K562 (cell line): ENCODE results near the gene PMEPA1. TPM values are rescaled to one million over a fixed set of nuclear protein-coding genes. Genes with fewer than 3 reads are reported as not detected.

Experiments
- ATAC-seq: fragments of 200-7000 bp; cut with Tn5 transposase; 3 replicates; pipeline ENCODE4 v1.9.1; 2020; ENCODE audit warnings: moderate library complexity
- BruUV-seq: library from RNA; stranded (reverse); fragments of 400-500 nt; replicated peaks from 2 replicates; lab custom pipeline; 2021; lab: Mats Ljungman, UMichigan
- CTCF ChIA-PET: fragments of 300-600 bp; formaldehyde crosslinking; extraction: SDS; loops from one replicate; lab custom pipeline; 2021; ENCODE audit warnings: low intra/inter-chr PET ratio; lab: Yijun Ruan, JAX
- POLR2A ChIA-PET: fragments of 300-600, 350-650 bp; sonication (Branson Sonifier 250); formaldehyde crosslinking; extraction: SDS; loops from one replicate; lab custom pipeline; 2021; ENCODE audit warnings: antibody characterized with exemption, inconsistent platforms; lab: Yijun Ruan, JAX
- DNase-seq, 4 experiments: peaks; one replicate each; pipeline versions ENCODE4 v3.0.0 to v3.0.0-alpha.2; 2011 to 2018; ENCODE audit warnings: low spot score in 3 of 4, mixed read lengths in 3 of 4; ENCODE audit errors: extremely low read depth in 1 of 4
- FAIRE-seq: peaks from 2 replicates; lab custom pipeline; 2011; peaks lifted over from hg19 to GRCh38; lab: Jason Lieb, UNC
- H2AFZ ChIP-seq: 2 replicates; pipeline ENCODE4 v1.6.0; 2011; ENCODE audit warnings: low read depth, low read length, control low read depth, inconsistent platforms
- H3K27ac ChIP-seq: fragments of 200-600 bp; 3 replicates; pipeline ENCODE4 v1.8.0; 2011; ENCODE audit warnings: low read depth, mild to moderate bottlenecking, control low read depth, inconsistent platforms, low read length, moderate library complexity, mixed read lengths; ENCODE audit errors: extremely low read depth
- H3K27me3 ChIP-seq, 2 experiments: fragments of 300-600 bp in 1 of 2; 2 replicates in 1 of 2; 3 replicates in 1 of 2; pipeline versions ENCODE4 v1.6.0 to v1.8.0; 2011; ENCODE audit warnings: inconsistent platforms in 2 of 2, low read length in 2 of 2, mild to moderate bottlenecking in 1 of 2, mixed read lengths in 1 of 2, moderate library complexity in 1 of 2; ENCODE audit not compliant: control insufficient read depth in 2 of 2, insufficient read depth in 2 of 2
- H3K36me3 ChIP-seq: fragments of 300-600 bp; 3 replicates; pipeline ENCODE4 v1.8.0; 2011; ENCODE audit warnings: mild to moderate bottlenecking, low read length, inconsistent platforms; ENCODE audit not compliant: control insufficient read depth, insufficient read depth
- H3K4me1 ChIP-seq, 2 experiments: fragments of 200-600 bp in 1 of 2; replicated peaks in 1 of 2; 2 replicates in 1 of 2; 3 replicates in 1 of 2; pipeline versions ENCODE4 v1.5.1 to v1.8.0; 2011; ENCODE audit warnings: inconsistent platforms in 2 of 2, low read length in 2 of 2, mild to moderate bottlenecking in 1 of 2, mixed read lengths in 1 of 2, moderate library complexity in 1 of 2; ENCODE audit not compliant: control insufficient read depth in 2 of 2, insufficient read depth in 2 of 2
- H3K4me2 ChIP-seq: 2 replicates; pipeline ENCODE4 v1.6.1; 2011; ENCODE audit warnings: low read length, control low read depth, inconsistent platforms, mixed read lengths; ENCODE audit not compliant: insufficient read depth
- H3K4me3 ChIP-seq: fragments of 200-600 bp; sonication (generic), shearing (Covaris generic); 2 replicates; pipeline ENCODE4 v1.5.1; 2016; ENCODE audit warnings: control low read depth, inconsistent platforms
- H3K79me2 ChIP-seq: fragments of 200-600 bp; 3 replicates; pipeline ENCODE4 v1.8.0; 2011; ENCODE audit warnings: low read length, inconsistent platforms; ENCODE audit not compliant: control insufficient read depth, insufficient read depth
- H3K9ac ChIP-seq, 2 experiments: 2 replicates each; pipeline versions ENCODE4 v1.6.0 to v1.6.1; 2011; ENCODE audit warnings: low read depth in 2 of 2, low read length in 2 of 2, control low read depth in 1 of 2, inconsistent platforms in 1 of 2, mild to moderate bottlenecking in 1 of 2, mixed read lengths in 1 of 2; ENCODE audit not compliant: insufficient read depth in 1 of 2
- H3K9me1 ChIP-seq: one replicate; pipeline ENCODE4 v1.6.0; 2011; ENCODE audit warnings: inconsistent platforms, mild to moderate bottlenecking, low read length, moderate library complexity; ENCODE audit not compliant: control insufficient read depth, insufficient read depth
- H3K9me3 ChIP-seq: replicated peaks from 2 replicates; pipeline ENCODE4 v1.5.1; 2011; ENCODE audit warnings: low read depth, low read length, inconsistent platforms; ENCODE audit not compliant: control insufficient read depth, insufficient read depth
- H4K20me1 ChIP-seq: replicated peaks from 2 replicates; pipeline ENCODE4 v1.6.1; 2011; ENCODE audit warnings: low read length, inconsistent platforms, mixed read lengths; ENCODE audit not compliant: control insufficient read depth, insufficient read depth
- CBFA2T3 ChIP-seq: fragments of 450-650 bp; IDR thresholded peaks from 2 replicates; pipeline ENCODE4 v1.6.1; 2017
- SIRT6 ChIP-seq: IDR thresholded peaks from one replicate; pipeline ENCODE4 v1.6.1; 2012; ENCODE audit warnings: low read depth, mild to moderate bottlenecking, control low read depth, inconsistent platforms, low read length, moderate library complexity
- WGBS: fragments of 100-300 bp; shearing (Covaris generic); methylation state at CpG from one replicate; pipeline ENCODE4 v1.1.6; 2016; ENCODE audit warnings: low coverage, mixed read lengths; ENCODE audit not compliant: insufficient coverage; ENCODE audit errors: missing lambda C conversion rate; 5-methylcytosine and 5-hydroxymethylcytosine counted together
- in situ Hi-C: fragments of 300-500 bp; cut with MboI; formaldehyde crosslinking; loops from 4 replicates; pipeline ENCODE4 v1.15.0; 2018; ENCODE audit warnings: inconsistent platforms, mixed read lengths
- intact Hi-C: fragments of 100-400 bp; cut with micrococcal nuclease; formaldehyde crosslinking; loops from 2 replicates; pipeline ENCODE4 v1.14.2; 2022
- polyA plus RNA-seq, 8 experiments: library from polyadenylated mRNA; depleted of rRNA in 4 of 8; stranded (reverse) in 5 of 8; unstranded in 3 of 8; fragments of >200 nt; fragmentation: Nextera tagmentation in 2 of 8; fragmentation: Illumina TruSeq in 1 of 8; extraction: Ambion mirVana in 2 of 8; extraction: Trizol in 1 of 8; gene quantifications; 2 replicates each; pipeline versions ENCODE4 v1.2.1 to v1.2.3, GENCODE V29; 2011 to 2014; ENCODE audit warnings: inconsistent platforms in 1 of 8, missing spikeins in 1 of 8
- total RNA-seq, 7 experiments: library from RNA; depleted of rRNA in 6 of 7; stranded (reverse); fragments of >200 nt in 6 of 7; fragmentation: Illumina TruSeq in 2 of 7; extraction: Trizol in 2 of 7; gene quantifications; 2 replicates each; pipeline versions ENCODE4 v1.2.1 to v1.2.3, GENCODE V29; 2011 to 2021; ENCODE audit warnings: low replicate concordance in 1 of 7
- TF ChIP-seq, protein P1 (sequence below): fragments of 250-450 bp; sonication (Bioruptor Pico); IDR thresholded peaks from 2 replicates; pipeline ENCODE4 v1.5.0; 2021
- TF ChIP-seq, protein P2 (sequence below): sonication (generic); formaldehyde crosslinking; IDR thresholded peaks from 2 replicates; pipeline ENCODE4 v1.8.0; 2023; ENCODE audit warnings: mild to moderate bottlenecking, missing genetic modification reagents

PMEPA1 gene
- total and polyA plus RNA-seq, 9 of the 15 experiments (the other 6 are each of a cell fraction or from before 2014, with no cell fraction given): 0.16 TPM; not detected in 8

DNA sequence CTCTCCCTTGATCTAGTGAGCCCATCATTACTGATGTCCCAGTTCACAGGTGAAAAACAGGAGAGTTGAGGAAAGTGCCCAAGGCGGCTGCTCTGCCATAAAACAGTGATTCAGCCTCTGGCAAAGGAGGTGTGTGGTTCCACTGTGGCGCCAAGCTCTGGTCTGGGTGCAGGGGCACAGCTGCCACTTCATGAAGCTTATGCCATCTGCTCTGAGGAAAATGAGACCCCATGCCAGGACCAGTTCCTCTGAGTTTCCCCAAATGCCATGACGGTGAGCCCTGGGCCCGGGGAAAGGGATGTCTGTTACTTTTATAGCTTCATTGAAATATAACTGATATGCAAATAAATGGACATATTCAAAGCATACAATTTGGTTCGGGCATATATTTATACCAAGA, 55.9 kb downstream of the PMEPA1 start:
- no peak overlapping the region for H2AFZ ChIP-seq
- ATAC-seq (no peak), DNase-seq (peak in 1 of 4 experiments; percentile 5), FAIRE-seq (no peak)
- H3K9me1 ChIP-seq: no peaks in the 10 kb centered on the region
- no peak overlapping the region for H3K4me2 ChIP-seq
- no peaks in the 10 kb centered on the region for H3K36me3 ChIP-seq
- no peak overlapping the region for H3K4me3 ChIP-seq
- TF ChIP-seq, protein P1, sequence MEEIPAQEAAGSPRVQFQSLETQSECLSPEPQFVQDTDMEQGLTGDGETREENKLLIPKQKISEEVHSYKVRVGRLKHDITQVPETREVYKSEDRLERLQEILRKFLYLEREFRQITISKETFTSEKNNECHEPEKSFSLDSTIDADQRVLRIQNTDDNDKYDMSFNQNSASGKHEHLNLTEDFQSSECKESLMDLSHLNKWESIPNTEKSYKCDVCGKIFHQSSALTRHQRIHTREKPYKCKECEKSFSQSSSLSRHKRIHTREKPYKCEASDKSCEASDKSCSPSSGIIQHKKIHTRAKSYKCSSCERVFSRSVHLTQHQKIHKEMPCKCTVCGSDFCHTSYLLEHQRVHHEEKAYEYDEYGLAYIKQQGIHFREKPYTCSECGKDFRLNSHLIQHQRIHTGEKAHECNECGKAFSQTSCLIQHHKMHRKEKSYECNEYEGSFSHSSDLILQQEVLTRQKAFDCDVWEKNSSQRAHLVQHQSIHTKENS (CRISPR knock-in tag): no peak
- TF ChIP-seq CBFA2T3 (peak; percentile 21; the same call in 1 of the 2 replicates), SIRT6 (no peak)
- TF ChIP-seq, protein P2, sequence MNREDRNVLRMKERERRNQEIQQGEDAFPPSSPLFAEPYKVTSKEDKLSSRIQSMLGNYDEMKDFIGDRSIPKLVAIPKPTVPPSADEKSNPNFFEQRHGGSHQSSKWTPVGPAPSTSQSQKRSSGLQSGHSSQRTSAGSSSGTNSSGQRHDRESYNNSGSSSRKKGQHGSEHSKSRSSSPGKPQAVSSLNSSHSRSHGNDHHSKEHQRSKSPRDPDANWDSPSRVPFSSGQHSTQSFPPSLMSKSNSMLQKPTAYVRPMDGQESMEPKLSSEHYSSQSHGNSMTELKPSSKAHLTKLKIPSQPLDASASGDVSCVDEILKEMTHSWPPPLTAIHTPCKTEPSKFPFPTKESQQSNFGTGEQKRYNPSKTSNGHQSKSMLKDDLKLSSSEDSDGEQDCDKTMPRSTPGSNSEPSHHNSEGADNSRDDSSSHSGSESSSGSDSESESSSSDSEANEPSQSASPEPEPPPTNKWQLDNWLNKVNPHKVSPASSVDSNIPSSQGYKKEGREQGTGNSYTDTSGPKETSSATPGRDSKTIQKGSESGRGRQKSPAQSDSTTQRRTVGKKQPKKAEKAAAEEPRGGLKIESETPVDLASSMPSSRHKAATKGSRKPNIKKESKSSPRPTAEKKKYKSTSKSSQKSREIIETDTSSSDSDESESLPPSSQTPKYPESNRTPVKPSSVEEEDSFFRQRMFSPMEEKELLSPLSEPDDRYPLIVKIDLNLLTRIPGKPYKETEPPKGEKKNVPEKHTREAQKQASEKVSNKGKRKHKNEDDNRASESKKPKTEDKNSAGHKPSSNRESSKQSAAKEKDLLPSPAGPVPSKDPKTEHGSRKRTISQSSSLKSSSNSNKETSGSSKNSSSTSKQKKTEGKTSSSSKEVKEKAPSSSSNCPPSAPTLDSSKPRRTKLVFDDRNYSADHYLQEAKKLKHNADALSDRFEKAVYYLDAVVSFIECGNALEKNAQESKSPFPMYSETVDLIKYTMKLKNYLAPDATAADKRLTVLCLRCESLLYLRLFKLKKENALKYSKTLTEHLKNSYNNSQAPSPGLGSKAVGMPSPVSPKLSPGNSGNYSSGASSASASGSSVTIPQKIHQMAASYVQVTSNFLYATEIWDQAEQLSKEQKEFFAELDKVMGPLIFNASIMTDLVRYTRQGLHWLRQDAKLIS (CRISPR knock-in tag): no peak
- 14% methylated on average over 5 of the region's 5 CpGs for WGBS
- H3K79me2 ChIP-seq: no peaks in the 10 kb centered on the region
- intact Hi-C loops: loop anchor here (1.0 to 10.0 kb wide), 6 partner anchors 32 to 525 kb away; no protein-coding TSS in a partner anchor
- BruUV-seq: no TSS peak
- H3K9ac ChIP-seq: no peak overlapping the region
- CTCF ChIA-PET: interaction anchor here (1.2 to 3.1 kb wide), 4 partner anchors 58 to 557 kb away, joined by 3 to 32 read pairs (median 10); no protein-coding TSS in a partner anchor
- POLR2A ChIA-PET: no interaction called here
- peaks cover 38 to 82% of the 10 kb centered on the region in 2 experiments; a peak in 4 of 5 replicates for H3K27me3 ChIP-seq
- H3K9me3 ChIP-seq: no peaks in the 10 kb centered on the region
- peaks cover 0 to 17% of the 10 kb centered on the region in 2 experiments; a peak in 1 of 5 replicates for H3K4me1 ChIP-seq
- in situ Hi-C loops: no loop called here
- H4K20me1 ChIP-seq: 0 out of 2 replicates have a peak, but pooled peaks cover 9% of the 10 kb centered on the region
- no peak overlapping the region for H3K27ac ChIP-seq
